ENCODE data around the gene TERT.

DNA sequence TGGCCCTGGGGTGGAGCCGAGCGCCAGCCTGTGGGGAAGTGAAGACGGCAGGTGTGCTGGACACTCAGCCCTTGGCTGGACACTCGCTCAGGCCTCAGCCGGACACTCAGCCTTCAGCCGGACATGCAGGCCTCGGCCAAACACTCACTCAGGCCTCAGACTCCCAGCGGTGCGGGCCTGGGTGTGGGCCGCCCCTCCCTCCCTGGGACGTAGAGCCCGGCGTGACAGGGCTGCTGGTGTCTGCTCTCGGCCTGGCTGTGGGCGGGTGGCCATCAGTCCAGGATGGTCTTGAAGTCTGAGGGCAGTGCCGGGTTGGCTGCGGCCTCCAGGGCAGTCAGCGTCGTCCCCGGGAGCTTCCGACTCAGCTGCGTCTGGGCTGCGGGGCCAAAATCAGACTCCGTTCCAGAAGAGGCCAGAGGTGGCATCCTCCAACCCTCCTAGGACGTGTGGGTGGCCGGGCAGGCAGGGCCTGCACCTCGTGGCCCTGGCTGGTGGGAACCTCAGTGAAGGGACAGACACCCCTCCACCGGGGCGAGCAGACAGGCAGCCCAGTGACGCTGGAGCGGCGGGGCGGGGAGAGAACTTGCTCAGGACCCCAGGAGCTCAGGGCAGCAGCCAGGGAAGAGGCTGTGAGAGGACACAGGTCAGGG is 41.3 kb downstream of the TERT start:
- TF ChIP-seq CTCF (IDR thresholded peaks at IDR 0.05; ENCODE audit: low read depth, low read length) (no peak), EZH2phosphoT487 (IDR thresholded peaks at IDR 0.05; ENCODE audit: low read depth) (no peak)
